ENCODE data around the gene LCE1E.

DNA sequence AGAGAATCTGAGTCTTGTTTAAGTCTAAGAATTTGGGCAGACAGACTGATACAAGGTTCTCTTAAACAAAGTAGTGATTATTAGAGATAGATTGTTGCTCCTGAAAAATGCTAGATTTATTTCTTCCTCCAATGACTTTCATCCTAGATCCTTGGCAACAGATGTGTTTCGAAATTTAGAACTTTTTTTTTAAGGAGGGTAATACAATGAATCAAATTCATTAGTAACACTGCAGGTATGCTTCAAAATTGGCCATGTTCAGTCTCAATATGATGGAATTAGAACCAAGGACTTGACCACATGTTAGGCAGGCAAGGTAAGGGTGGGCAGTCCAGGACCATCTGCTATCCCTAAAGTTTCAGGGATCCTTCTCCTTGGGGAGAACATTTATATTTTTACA lies 15.6 kb upstream of the LCE1E start:
- no peak for TF ChIP-seq EZH2phosphoT487 (IDR thresholded peaks at IDR 0.05; ENCODE audit: low read length)
- TF ChIP-seq, protein P1, sequence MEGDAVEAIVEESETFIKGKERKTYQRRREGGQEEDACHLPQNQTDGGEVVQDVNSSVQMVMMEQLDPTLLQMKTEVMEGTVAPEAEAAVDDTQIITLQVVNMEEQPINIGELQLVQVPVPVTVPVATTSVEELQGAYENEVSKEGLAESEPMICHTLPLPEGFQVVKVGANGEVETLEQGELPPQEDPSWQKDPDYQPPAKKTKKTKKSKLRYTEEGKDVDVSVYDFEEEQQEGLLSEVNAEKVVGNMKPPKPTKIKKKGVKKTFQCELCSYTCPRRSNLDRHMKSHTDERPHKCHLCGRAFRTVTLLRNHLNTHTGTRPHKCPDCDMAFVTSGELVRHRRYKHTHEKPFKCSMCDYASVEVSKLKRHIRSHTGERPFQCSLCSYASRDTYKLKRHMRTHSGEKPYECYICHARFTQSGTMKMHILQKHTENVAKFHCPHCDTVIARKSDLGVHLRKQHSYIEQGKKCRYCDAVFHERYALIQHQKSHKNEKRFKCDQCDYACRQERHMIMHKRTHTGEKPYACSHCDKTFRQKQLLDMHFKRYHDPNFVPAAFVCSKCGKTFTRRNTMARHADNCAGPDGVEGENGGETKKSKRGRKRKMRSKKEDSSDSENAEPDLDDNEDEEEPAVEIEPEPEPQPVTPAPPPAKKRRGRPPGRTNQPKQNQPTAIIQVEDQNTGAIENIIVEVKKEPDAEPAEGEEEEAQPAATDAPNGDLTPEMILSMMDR (IDR thresholded peaks at IDR 0.05; ENCODE audit: low read length): no peak
- no peak for TF ChIP-seq EZH2 (optimal IDR thresholded peaks at IDR 0.05; ENCODE audit: low read depth, low read length)

All from MM.1S (cell line).